Endometrial microvascular endothelial cells (primary cell): ENCODE results near the gene INTS13. TPM values are rescaled to one million over a fixed set of nuclear protein-coding genes. Genes with fewer than 3 reads are reported as not detected.
"Not testable (repeated sequence)": the region's sequence is repeated elsewhere in the genome, so short reads cannot be mapped to it uniquely, and the experiment has no call there.

Experiments used
- in situ Hi-C: cut with HindIII; loops from 2 replicates; pipeline ENCODE4 v1.10.0; 2017; ENCODE audit warnings: low sequenced_read_pairs, low pct_unique_long_range_greater_than_20kb; ENCODE audit errors: inconsistent ontology term
- total RNA-seq: library from RNA; depleted of rRNA; stranded (reverse); fragments of >200 nt; gene quantifications from one replicate; pipeline ENCODE4 v1.2.3, GENCODE V29; 2015; ENCODE audit errors: inconsistent ontology term

INTS13 gene
- total RNA-seq, 1 donor from 2014 or later = 85.9 TPM

DNA sequence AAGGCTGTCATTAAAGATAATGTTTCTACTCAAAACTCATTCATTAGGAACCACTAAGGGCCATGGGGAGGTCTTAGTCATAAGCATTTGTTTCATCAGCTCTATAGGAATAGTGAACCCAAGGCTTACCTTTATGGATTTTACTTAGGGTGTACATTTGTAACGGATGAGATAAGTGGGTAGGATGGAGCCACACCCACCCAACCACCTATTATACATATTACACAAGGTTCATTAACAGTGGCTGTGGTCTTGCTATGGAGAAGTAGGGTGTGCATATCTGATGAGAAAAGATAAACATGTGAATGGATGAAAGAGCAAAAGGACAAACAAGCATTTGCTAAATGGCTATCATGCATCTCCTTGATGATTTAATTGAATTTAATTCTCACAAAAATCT is 65.2 kb downstream of the INTS13 start:
- in situ Hi-C loops = no loop called here

DNA sequence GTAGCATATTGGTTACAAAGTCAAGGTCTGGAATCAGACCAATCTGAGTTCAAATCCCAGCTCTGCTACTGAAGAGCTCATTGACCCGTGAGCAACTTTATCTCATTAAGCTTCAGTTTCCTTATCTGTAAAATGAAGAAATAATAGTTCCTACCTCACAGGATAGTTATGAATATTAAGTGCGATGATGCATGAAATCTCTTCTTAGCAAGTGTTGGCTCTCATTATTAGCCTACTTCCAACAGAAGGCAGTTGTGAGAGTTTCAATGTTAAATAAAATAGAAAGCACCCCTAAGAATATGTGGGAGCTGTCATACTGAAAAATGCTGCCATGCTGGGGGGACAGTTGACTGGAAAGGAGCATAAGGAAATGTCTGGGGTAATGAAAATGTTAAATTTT is 65.8 kb downstream of the INTS13 start:
- in situ Hi-C loops = no loop called here

DNA sequence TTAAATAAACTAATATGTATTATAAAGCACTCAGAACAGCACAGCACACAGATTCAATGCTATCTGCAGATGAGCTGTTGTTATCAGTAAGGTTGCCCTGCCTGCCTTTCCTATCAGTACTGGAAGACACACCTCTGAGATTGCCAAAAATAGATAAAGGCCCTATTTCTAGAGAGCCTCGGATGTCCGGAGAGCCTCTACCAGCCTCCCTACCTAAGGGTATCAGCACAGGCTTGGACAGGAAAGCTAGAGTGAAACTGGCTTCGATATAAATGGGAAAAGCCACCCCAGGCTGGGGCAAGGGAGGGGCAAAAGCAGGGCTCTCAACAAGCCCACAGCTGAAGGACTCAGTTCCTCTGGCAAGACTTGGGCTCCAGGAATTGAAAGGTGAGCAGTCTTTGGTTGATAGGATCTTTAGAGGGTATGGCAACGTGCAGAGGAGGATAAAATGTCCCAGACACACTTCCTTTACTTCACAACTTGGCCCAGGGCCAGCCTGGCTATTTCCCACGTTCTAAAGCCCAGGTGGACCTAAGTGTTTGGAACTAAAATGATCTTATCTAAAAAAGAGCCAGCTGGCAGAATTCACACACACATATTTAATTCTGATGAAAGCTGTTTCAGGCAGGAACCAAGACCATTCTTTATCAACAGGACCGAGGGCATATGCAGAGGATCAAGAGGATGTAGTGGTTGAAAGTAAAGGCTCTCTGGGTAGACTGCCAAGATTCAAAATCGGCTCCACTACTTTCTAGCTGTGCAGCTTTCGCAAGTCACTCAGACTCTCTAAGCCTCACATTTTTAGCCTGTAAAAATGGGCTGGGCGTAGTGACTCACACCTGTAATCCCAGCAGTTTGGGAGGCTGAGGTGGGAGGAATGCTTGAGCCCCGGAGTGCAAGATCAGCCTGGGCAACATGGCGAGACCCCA is 67.0 kb downstream of the INTS13 start:
- in situ Hi-C loops = no loop called here

DNA sequence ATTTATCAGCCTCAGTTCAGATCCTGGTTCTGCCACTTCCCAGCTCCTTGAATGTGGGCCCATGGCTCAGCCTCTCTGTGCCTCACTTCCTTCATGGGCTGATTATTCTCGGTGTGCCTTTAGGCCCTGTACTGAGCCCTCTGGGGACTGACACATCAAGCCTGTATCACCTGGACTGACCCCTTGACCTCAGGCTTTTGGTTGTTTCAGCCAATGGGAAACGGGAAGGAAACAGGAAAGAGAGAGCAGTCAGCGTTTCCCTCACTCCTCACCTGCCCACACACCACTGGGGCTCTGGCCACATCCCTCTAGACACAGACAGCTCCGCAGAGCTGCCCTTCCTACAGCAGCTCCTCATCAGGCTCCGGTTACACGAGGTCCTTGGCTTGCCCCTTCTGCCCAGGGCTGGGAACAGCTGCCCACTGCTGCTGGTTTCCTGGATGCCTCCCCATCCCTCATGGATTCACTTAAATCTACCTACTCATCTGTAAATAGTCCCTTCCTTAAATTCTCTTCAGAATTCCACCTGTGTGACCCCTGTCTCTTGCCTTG is 67.8 kb downstream of the INTS13 start:
- in situ Hi-C loops = no loop called here

DNA sequence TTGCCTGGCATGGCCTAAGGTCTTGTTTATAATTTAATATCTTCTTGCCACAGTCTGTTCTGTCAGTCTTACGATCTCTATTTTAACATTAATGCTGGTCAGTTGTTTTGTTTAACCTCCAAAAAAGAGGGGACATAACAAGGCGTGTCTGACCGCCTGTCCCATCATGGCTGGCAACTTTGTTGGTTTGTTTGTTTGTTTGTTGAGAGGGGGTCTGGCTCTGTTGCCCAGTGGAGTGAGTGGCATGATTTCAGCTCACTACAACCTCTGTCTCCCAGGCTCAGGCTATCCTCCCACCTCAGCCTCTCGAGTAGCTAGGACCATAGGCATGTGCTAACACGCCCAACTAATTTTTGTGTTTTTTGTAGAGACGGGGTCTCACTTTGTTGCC is 68.7 kb downstream of the INTS13 start:
- in situ Hi-C loops = no loop called here

DNA sequence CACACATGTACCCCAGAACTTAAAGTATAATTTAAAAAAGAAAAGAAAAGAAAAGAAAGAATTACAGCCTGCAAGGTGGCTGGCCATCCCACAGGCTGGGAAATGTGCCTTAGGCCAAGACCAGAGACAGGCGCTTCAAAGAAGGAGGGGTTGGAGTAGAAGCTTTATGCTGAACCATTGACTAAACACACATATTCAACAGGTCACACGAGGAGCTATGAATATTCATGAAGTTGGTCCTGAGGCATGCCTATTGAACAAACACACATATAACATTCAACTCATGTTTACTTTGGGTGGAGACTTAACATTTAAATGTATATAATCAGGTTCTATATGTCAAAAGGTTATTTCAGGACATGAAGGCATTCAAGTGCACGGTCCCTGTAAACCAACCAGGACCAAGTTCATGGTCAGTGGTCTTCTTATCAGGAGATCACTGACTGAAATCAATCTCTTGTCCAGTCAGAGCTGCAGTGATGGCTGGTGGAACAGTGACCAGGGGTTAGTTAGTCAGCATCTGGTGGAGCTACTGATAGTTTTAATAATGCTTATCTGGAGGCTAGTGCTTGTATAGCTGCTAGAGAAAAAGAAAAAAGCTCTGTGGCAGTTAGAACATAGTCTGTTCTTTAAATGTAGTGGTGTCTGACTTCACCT is 69.2 kb downstream of the INTS13 start:
- in situ Hi-C loops = no loop called here

DNA sequence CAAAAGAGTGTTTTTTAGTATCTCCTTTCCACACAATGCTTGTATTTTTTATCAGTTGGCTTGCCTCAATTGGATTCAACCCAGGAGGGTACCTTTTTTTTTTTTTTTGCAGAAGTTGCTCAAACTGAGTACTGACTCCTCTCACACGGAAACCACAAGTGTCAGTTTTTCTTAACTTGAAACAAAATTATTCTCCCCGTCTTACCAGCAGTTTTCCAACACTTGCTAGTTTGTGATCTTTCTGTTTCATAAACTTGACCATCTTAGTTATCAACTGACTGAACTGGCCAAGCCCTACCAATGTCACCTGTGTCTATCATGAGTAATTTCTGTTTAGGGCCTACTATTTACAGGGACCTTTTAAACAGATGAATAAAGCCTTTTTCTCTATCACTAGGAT is 70.7 kb downstream of the INTS13 start:
- in situ Hi-C loops = no loop called here

DNA sequence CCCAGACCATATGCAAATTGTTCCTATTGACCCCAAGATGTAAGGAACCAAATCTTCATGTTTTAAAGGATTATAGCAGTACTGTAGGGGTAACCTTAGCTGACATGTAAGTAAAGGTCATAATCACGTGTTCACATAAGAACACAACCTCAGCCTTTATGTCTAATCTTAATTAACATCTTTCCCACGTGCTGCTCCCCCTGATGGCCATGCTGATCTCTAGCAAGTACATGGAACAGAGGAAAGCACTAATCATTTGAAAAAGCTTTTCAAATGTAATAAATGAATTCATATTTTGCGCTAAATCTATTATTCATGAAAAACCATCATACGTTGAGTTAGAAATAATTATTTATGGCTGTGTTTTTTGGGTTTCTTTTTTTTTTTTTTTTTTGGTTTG is 74.3 kb downstream of the INTS13 start:
- in situ Hi-C loops = no loop called here

DNA sequence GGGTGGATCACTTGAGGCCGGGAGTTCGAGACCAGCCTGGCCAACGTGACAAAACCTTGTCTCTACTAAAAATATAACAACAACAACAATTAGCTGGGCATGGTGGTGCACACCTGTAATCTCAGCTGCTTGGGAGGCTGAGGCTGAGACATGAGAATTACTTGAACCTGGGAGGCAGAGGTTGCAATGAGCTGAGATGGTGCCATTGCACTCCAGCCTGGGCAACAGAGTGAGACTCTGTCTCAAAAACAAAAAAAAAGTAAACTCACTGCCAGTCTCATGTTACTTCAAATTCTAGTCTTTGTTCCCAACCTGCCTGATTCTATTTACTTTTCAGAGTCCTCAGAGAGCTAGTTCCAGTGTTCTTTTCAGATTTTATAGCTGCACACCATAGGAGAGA is 75.0 kb downstream of the INTS13 start:
- in situ Hi-C loops = not testable (repeated sequence)

DNA sequence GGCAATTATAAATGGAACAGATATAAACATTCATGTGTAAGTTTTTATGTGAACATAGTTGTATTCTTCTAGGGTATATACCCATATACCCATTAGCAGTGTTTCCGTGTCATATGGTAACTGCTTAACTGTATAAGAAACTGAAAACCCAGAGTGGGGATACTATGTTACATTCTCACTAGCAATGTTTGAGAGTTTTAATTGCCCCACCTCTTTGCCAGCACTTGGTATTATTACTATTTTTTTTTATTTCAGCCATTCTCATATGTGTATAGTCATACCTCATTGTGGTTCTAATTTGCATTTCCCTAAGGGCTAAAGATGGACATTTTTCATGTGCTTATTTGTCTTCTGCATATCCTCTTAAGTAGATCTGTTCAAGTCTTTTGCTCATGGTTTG is 76.1 kb downstream of the INTS13 start:
- in situ Hi-C loops = no loop called here

DNA sequence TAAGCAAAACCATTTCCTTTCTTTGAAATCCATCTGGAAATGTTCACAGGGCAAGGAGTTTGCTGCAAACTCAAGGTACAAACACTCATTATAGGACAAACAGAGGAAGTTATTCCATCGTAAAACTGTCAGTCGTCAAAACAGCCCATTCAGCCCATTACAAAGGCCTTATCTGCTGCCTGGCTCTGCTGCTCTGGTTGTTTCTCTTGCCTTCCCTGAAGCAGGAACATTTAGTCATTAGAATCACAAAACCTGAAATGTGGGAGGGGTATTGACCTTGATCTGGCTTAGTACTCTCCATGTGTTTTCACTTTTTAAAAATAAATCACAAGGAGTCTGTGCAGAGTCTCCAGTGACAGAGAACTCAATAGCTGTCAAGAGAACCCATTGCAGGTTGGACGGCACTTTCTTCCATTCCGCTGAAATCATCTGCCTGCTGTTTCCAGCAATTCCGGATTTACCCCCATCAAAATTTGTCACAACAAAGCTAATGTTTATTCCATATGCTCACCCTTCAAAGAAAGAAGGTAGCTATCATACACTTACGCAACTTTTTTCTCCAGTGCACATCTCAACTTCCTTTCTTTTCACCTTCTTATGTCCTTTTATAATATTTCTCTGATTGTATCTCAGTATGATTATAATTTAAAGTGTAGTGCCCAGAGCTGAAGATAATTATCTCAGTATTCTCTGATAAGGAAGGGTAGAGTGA is 80.2 kb downstream of the INTS13 start:
- in situ Hi-C loops = no loop called here

DNA sequence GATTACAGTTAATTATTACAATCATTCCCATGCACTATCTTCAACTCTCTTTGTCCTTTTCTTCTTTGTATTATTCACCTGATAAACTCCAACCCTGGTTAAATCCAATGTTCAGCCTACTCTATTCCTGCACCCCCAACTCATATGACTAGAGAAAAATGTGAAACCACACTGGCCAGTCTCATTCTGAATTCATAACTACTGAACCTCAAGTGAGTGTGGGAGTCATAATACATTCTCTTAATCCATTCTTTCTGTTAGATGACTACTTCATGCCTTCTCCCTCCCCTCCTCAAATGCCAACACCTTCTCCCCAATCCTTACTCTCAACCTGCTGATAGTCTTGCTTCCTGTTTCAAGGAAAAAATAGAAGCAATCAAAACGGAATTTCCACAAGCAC is 82.4 kb downstream of the INTS13 start:
- in situ Hi-C loops = no loop called here

Other genes with a start within 250 kb of the INTS13 start
- gene ITPR2, start 104.8 kb downstream of the INTS13 start, total RNA-seq = 34.6 TPM
- gene FGFR1OP2, start 489 bp upstream of the INTS13 start, total RNA-seq = 93.5 TPM
- gene TM7SF3, start 76.4 kb upstream of the INTS13 start, total RNA-seq = 78.1 TPM
- 49.1 TPM for gene MED21, start 84.6 kb upstream of the INTS13 start, total RNA-seq
- gene C12orf71, start 144.6 kb upstream of the INTS13 start, total RNA-seq = not detected